ENCODE data around the gene RPTOR. TPM values are rescaled to one million over a fixed set of nuclear protein-coding genes. Genes with fewer than 3 reads are reported as not detected.
"Not testable (repeated sequence)": the region's sequence is repeated elsewhere in the genome, so short reads cannot be mapped to it uniquely, and the experiment has no call there.

The RPTOR gene
- total RNA-seq, 4 donors from 2014 or later: 34.1 to 65.8 (median 43.6) TPM

- peaks cover 0 to 48% (median 2%) of the 10 kb centered on the region in 4 donors for H3K27me3 ChIP-seq
- peaks cover 0 to 14% (median 14%) of the 10 kb centered on the region in 4 donors for H3K4me1 ChIP-seq
- no peak overlapping the region for H3K27ac ChIP-seq (replicated peaks in 1 of 4)
- DNase-seq (ENCODE audit: extremely low spot score): no peak
- TF ChIP-seq POLR2AphosphoS5 (IDR thresholded peaks at IDR 0.05) (no peak), EP300 (IDR thresholded peaks at IDR 0.05) (no peak), POLR2A (IDR thresholded peaks at IDR 0.05; ENCODE audit: low read depth) (no peak)
- TF ChIP-seq, protein P1, sequence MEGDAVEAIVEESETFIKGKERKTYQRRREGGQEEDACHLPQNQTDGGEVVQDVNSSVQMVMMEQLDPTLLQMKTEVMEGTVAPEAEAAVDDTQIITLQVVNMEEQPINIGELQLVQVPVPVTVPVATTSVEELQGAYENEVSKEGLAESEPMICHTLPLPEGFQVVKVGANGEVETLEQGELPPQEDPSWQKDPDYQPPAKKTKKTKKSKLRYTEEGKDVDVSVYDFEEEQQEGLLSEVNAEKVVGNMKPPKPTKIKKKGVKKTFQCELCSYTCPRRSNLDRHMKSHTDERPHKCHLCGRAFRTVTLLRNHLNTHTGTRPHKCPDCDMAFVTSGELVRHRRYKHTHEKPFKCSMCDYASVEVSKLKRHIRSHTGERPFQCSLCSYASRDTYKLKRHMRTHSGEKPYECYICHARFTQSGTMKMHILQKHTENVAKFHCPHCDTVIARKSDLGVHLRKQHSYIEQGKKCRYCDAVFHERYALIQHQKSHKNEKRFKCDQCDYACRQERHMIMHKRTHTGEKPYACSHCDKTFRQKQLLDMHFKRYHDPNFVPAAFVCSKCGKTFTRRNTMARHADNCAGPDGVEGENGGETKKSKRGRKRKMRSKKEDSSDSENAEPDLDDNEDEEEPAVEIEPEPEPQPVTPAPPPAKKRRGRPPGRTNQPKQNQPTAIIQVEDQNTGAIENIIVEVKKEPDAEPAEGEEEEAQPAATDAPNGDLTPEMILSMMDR (IDR thresholded peaks at IDR 0.05): no peak
- no peaks in the 10 kb centered on the region for H3K36me3 ChIP-seq
- H3K4me3 ChIP-seq: no peak overlapping the region
- WGBS: 80% methylated on average over 2 of the region's 2 CpGs
- no peaks in the 10 kb centered on the region for H3K9me3 ChIP-seq
- intact Hi-C loops (cut with DNase I): no loop called here
Observed at GRCh38 chr17:80503031-80503430, 41.6 kb upstream of the RPTOR start.

- Histone ChIP-seq H3K36me3 (no peaks in the 10 kb centered on the region), H3K27me3 (peaks cover 0 to 54% (median 2%) of the 10 kb centered on the region in 4 donors), H3K27ac (replicated peaks in 1 of 4) (no peak overlapping the region), H3K9me3 (no peaks in the 10 kb centered on the region), H3K4me1 (peaks cover 0 to 14% (median 14%) of the 10 kb centered on the region in 4 donors), H3K4me3 (no peak overlapping the region)
- intact Hi-C loops (cut with DNase I): no loop called here
- DNase-seq (ENCODE audit: extremely low spot score): no peak
- TF ChIP-seq, protein P1 (IDR thresholded peaks at IDR 0.05): no peak
Observed at GRCh38 chr17:80503921-80504320, 40.7 kb upstream of the RPTOR start.

GRCh38 chr17:80504686-80505413 lies 39.8 kb upstream of the RPTOR start:
- no peak for DNase-seq (ENCODE audit: extremely low spot score)
- Histone ChIP-seq H3K27me3 (peaks cover 0 to 50% (median 2%) of the 10 kb centered on the region in 4 donors), H3K4me3 (no peak overlapping the region), H3K36me3 (no peaks in the 10 kb centered on the region), H3K9me3 (no peaks in the 10 kb centered on the region), H3K4me1 (peaks cover 0 to 14% (median 14%) of the 10 kb centered on the region in 4 donors), H3K27ac (replicated peaks in 1 of 4) (no peak overlapping the region)
- TF ChIP-seq POLR2AphosphoS5 (IDR thresholded peaks at IDR 0.05) (no peak), EP300 (IDR thresholded peaks at IDR 0.05) (no peak), POLR2A (IDR thresholded peaks at IDR 0.05; ENCODE audit: low read depth) (no peak)
- TF ChIP-seq, protein P1 (IDR thresholded peaks at IDR 0.05): no peak
- WGBS: 22% methylated on average over 8 of the region's 8 CpGs
- intact Hi-C loops (cut with DNase I): no loop called here

GRCh38 chr17:80507177-80507576 lies 37.5 kb upstream of the RPTOR start:
- 40% methylated on average over 4 of the region's 4 CpGs for WGBS
- H3K4me3 ChIP-seq; H3K27ac ChIP-seq (replicated peaks in 1 of 4); intact Hi-C loops (cut with DNase I); H3K36me3 ChIP-seq; H3K4me1 ChIP-seq; DNase-seq (ENCODE audit: extremely low spot score); H3K9me3 ChIP-seq: not testable (repeated sequence)
- H3K27me3 ChIP-seq: peaks cover 0 to 67% (median 2%) of the 10 kb centered on the region in 4 donors

- intact Hi-C loops (cut with DNase I): no loop called here
- Histone ChIP-seq H3K36me3 (no peaks in the 10 kb centered on the region), H3K4me3 (no peak overlapping the region), H3K27ac (replicated peaks in 1 of 4) (no peak overlapping the region), H3K9me3 (no peaks in the 10 kb centered on the region), H3K4me1 (no peaks in the 10 kb centered on the region), H3K27me3 (peaks cover 0 to 75% (median 2%) of the 10 kb centered on the region in 4 donors)
- DNase-seq (ENCODE audit: extremely low spot score): no peak
- TF ChIP-seq POLR2A (IDR thresholded peaks at IDR 0.05; ENCODE audit: low read depth): no peak
- TF ChIP-seq EP300 (IDR thresholded peaks at IDR 0.05): no peak
- no peak for TF ChIP-seq POLR2AphosphoS5 (IDR thresholded peaks at IDR 0.05)
- TF ChIP-seq, protein P1 (IDR thresholded peaks at IDR 0.05): no peak
- 86% methylated on average over 3 of the region's 3 CpGs for WGBS
Observed at GRCh38 chr17:80507965-80508364, 36.7 kb upstream of the RPTOR start.

Data from esophagus muscularis mucosa (tissue), 4 donors.